HepG2 (cell line): Measurements from ENCODE around the gene HSD3B7. TPM values are rescaled to one million over a fixed set of nuclear protein-coding genes. Genes with fewer than 3 reads are reported as not detected.

Experiments used
- EED ChIP-seq: sonication (generic); formaldehyde crosslinking; IDR thresholded peaks from 2 replicates; pipeline ENCODE4 v1.5.0; 2020; ENCODE audit warnings: mild to moderate bottlenecking, missing genetic modification reagents
- GLI4 ChIP-seq: sonication (generic); formaldehyde crosslinking; IDR thresholded peaks from 2 replicates; pipeline ENCODE4 v1.5.1; 2020; ENCODE audit warnings: missing genetic modification reagents, mild to moderate bottlenecking, moderate library complexity, borderline replicate concordance
- KDM3A ChIP-seq: IDR thresholded peaks from 2 replicates; pipeline ENCODE4 v1.6.1; 2018; ENCODE audit warnings: low read depth, missing compliant biosample characterization
- KLF15 ChIP-seq: sonication (generic); formaldehyde crosslinking; IDR thresholded peaks from 2 replicates; pipeline ENCODE4 v1.8.1; 2023; ENCODE audit warnings: borderline replicate concordance, mild to moderate bottlenecking, inconsistent platforms, missing genetic modification reagents, mixed read lengths
- ZBTB7A ChIP-seq: sonication (generic); formaldehyde crosslinking; IDR thresholded peaks from 2 replicates; pipeline ENCODE4 v1.8.0; 2022; ENCODE audit warnings: mild to moderate bottlenecking, missing genetic modification reagents
- ZNF282 ChIP-seq: fragments of 450-650 bp; IDR thresholded peaks from 2 replicates; pipeline ENCODE4 v1.6.1; 2018; ENCODE audit not compliant: partially characterized antibody
- ZNF557 ChIP-seq: sonication (generic); formaldehyde crosslinking; IDR thresholded peaks from 2 replicates; pipeline ENCODE4 v1.4.0; 2020; ENCODE audit warnings: missing genetic modification reagents
- polyA plus RNA-seq, 8 experiments: library from polyadenylated mRNA; depleted of rRNA in 3 of 8; stranded (reverse) in 7 of 8; unstranded in 1 of 8; fragments of >200 nt; fragmentation: Illumina TruSeq in 4 of 8; extraction: Trizol in 4 of 8; gene quantifications; 2 replicates each; pipeline versions ENCODE4 v1.2.1 to v1.2.3, GENCODE V29; 2011 to 2016; ENCODE audit warnings: low read depth in 4 of 8, missing spikeins in 1 of 8, mixed read lengths in 1 of 8; ENCODE audit not compliant: insufficient read depth in 1 of 8
- total RNA-seq, 5 experiments: library from RNA; depleted of rRNA; stranded (reverse); fragments of >200 nt; fragmentation: Illumina TruSeq; extraction: Trizol; gene quantifications; 2 replicates each; pipeline ENCODE4 v1.2.3, GENCODE V29; 2016; ENCODE audit warnings: low read depth in 1 of 5
- TF ChIP-seq, protein P1 (sequence below): sonication (generic); formaldehyde crosslinking; IDR thresholded peaks from 2 replicates; pipeline ENCODE4 v1.5.0; 2020; ENCODE audit warnings: mild to moderate bottlenecking, missing genetic modification reagents
- TF ChIP-seq, protein P2 (sequence below): sonication (generic); formaldehyde crosslinking; IDR thresholded peaks from 2 replicates; pipeline ENCODE4 v1.5.1; 2020; ENCODE audit warnings: mild to moderate bottlenecking, missing genetic modification reagents, moderate library complexity
- TF ChIP-seq, protein P3 (sequence below): sonication (generic); formaldehyde crosslinking; IDR thresholded peaks from 2 replicates; pipeline ENCODE4 v1.4.0; 2020; ENCODE audit warnings: missing genetic modification reagents
- TF ChIP-seq, protein P4 (sequence below): sonication (generic); formaldehyde crosslinking; IDR thresholded peaks from 2 replicates; pipeline ENCODE4 v1.8.0; 2022; ENCODE audit warnings: missing genetic modification reagents, mild to moderate bottlenecking, inconsistent platforms, borderline replicate concordance
- TF ChIP-seq, protein P5 (sequence below): IDR thresholded peaks from 2 replicates; pipeline ENCODE4 v1.6.1; 2012; ENCODE audit warnings: low read length, improper control_type of control experiment
- TF ChIP-seq, protein P6 (sequence below): sonication (generic); formaldehyde crosslinking; IDR thresholded peaks from 2 replicates; pipeline ENCODE4 v1.4.0; 2020; ENCODE audit warnings: missing genetic modification reagents

HSD3B7 gene
- total and polyA plus RNA-seq, 2 of the 13 experiments (the other 11 are each of a cell fraction or from before 2014, with no cell fraction given): 32.9 to 69.7 TPM

DNA sequence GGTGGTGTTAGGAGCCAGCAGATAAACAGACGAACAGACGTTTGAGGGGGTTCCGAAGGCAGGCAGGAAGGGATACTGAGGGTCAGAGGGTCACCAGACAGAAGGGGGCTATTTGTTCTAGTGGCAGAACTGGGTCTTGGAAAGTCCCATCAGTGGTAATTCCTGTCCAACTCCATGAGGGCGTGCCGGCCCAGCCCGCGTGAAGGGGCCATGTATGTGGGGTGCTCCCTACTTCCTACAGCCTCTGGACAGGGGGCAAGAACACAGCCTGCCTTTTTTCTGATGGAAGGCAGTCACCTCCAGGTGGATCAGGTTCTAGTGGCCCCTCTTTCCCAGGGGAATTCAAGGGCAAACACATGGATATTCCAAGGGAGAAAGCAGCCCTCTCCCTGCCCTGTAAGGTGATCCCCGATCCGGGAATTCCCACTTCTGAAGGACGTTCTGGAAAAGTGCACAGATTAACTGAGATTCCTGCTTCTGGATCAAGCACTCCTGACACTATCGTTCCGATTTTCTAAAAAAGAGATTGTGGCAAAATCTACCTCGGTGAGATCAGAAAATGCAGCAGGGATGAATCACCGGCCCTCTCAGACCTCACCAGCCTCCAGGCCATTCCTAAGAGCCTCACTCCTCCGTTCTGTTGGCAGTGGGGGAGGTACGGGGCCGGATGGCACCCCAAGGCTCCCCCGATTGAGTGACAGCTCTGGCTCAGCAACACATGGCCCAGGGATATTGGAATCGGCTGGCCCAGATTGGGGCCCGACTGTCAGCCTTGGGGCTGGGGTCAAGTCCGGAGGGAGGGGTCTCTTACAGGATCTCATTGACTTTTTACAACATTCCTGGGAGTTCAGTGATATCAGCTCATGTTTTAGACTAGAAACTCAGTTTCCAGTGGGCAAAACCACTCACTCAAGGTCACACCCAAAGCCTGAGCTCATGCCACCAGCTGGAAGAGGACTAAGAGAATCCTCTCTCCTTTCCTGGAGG lies 13.0 kb downstream of the HSD3B7 start (continued):
- TF ChIP-seq, protein P1, sequence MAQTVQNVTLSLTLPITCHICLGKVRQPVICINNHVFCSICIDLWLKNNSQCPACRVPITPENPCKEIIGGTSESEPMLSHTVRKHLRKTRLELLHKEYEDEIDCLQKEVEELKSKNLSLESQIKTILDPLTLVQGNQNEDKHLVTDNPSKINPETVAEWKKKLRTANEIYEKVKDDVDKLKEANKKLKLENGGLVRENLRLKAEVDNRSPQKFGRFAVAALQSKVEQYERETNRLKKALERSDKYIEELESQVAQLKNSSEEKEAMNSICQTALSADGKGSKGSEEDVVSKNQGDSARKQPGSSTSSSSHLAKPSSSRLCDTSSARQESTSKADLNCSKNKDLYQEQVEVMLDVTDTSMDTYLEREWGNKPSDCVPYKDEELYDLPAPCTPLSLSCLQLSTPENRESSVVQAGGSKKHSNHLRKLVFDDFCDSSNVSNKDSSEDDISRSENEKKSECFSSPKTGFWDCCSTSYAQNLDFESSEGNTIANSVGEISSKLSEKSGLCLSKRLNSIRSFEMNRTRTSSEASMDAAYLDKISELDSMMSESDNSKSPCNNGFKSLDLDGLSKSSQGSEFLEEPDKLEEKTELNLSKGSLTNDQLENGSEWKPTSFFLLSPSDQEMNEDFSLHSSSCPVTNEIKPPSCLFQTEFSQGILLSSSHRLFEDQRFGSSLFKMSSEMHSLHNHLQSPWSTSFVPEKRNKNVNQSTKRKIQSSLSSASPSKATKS (CRISPR knock-in tag): no peak
- TF ChIP-seq ZNF282 (no peak), KDM3A (no peak), ZNF557 (no peak), KLF15 (CRISPR knock-in tag) (no peak), GLI4 (CRISPR knock-in tag) (peak; percentile 74; the same call in 1 of the 2 replicates), ZBTB7A (CRISPR knock-in tag) (0 out of 2 replicates have a peak, but pooled peaks have one; percentile 13), EED (CRISPR knock-in tag) (0 out of 2 replicates have a peak, but pooled peaks have one; percentile 9)
- TF ChIP-seq, protein P2, sequence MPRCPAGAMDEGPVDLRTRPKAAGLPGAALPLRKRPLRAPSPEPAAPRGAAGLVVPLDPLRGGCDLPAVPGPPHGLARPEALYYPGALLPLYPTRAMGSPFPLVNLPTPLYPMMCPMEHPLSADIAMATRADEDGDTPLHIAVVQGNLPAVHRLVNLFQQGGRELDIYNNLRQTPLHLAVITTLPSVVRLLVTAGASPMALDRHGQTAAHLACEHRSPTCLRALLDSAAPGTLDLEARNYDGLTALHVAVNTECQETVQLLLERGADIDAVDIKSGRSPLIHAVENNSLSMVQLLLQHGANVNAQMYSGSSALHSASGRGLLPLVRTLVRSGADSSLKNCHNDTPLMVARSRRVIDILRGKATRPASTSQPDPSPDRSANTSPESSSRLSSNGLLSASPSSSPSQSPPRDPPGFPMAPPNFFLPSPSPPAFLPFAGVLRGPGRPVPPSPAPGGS: 0 out of 2 replicates have a peak, but pooled peaks have one; percentile 73
- TF ChIP-seq, protein P3, sequence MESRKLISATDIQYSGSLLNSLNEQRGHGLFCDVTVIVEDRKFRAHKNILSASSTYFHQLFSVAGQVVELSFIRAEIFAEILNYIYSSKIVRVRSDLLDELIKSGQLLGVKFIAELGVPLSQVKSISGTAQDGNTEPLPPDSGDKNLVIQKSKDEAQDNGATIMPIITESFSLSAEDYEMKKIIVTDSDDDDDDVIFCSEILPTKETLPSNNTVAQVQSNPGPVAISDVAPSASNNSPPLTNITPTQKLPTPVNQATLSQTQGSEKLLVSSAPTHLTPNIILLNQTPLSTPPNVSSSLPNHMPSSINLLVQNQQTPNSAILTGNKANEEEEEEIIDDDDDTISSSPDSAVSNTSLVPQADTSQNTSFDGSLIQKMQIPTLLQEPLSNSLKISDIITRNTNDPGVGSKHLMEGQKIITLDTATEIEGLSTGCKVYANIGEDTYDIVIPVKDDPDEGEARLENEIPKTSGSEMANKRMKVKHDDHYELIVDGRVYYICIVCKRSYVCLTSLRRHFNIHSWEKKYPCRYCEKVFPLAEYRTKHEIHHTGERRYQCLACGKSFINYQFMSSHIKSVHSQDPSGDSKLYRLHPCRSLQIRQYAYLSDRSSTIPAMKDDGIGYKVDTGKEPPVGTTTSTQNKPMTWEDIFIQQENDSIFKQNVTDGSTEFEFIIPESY (CRISPR knock-in tag): no peak
- TF ChIP-seq, protein P4, sequence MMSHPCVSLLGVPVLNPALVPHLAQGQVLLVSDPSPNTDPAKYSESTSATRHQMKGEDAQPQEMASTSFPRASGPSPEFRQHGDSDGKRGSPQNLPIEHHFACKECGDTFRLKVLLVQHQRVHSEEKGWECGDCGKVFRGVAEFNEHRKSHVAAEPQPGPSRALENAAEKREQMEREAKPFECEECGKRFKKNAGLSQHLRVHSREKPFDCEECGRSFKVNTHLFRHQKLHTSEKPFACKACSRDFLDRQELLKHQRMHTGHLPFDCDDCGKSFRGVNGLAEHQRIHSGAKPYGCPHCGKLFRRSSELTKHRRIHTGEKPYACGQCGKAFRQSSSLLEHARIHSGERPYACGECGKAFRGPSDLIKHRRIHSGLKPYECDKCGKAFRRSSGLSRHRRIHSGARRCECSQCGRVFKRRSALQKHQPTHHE (CRISPR knock-in tag): 0 out of 2 replicates have a peak, but pooled peaks have one; percentile 38
- TF ChIP-seq, protein P5, sequence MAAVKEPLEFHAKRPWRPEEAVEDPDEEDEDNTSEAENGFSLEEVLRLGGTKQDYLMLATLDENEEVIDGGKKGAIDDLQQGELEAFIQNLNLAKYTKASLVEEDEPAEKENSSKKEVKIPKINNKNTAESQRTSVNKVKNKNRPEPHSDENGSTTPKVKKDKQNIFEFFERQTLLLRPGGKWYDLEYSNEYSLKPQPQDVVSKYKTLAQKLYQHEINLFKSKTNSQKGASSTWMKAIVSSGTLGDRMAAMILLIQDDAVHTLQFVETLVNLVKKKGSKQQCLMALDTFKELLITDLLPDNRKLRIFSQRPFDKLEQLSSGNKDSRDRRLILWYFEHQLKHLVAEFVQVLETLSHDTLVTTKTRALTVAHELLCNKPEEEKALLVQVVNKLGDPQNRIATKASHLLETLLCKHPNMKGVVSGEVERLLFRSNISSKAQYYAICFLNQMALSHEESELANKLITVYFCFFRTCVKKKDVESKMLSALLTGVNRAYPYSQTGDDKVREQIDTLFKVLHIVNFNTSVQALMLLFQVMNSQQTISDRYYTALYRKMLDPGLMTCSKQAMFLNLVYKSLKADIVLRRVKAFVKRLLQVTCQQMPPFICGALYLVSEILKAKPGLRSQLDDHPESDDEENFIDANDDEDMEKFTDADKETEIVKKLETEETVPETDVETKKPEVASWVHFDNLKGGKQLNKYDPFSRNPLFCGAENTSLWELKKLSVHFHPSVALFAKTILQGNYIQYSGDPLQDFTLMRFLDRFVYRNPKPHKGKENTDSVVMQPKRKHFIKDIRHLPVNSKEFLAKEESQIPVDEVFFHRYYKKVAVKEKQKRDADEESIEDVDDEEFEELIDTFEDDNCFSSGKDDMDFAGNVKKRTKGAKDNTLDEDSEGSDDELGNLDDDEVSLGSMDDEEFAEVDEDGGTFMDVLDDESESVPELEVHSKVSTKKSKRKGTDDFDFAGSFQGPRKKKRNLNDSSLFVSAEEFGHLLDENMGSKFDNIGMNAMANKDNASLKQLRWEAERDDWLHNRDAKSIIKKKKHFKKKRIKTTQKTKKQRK: no peak
- TF ChIP-seq, protein P6, sequence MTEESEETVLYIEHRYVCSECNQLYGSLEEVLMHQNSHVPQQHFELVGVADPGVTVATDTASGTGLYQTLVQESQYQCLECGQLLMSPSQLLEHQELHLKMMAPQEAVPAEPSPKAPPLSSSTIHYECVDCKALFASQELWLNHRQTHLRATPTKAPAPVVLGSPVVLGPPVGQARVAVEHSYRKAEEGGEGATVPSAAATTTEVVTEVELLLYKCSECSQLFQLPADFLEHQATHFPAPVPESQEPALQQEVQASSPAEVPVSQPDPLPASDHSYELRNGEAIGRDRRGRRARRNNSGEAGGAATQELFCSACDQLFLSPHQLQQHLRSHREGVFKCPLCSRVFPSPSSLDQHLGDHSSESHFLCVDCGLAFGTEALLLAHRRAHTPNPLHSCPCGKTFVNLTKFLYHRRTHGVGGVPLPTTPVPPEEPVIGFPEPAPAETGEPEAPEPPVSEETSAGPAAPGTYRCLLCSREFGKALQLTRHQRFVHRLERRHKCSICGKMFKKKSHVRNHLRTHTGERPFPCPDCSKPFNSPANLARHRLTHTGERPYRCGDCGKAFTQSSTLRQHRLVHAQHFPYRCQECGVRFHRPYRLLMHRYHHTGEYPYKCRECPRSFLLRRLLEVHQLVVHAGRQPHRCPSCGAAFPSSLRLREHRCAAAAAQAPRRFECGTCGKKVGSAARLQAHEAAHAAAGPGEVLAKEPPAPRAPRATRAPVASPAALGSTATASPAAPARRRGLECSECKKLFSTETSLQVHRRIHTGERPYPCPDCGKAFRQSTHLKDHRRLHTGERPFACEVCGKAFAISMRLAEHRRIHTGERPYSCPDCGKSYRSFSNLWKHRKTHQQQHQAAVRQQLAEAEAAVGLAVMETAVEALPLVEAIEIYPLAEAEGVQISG (CRISPR knock-in tag): 0 out of 2 replicates have a peak, but pooled peaks have one; percentile 33
